CD14-positive monocyte (primary cell): ENCODE data around the gene CDKN2A. TPM values are rescaled to one million over a fixed set of nuclear protein-coding genes. Genes with fewer than 3 reads are reported as not detected.
A peak's percentile ranks its signal among the peaks of the same experiment; 100 is the strongest.

Experiments
- DNase-seq, 3 donors: peaks; one replicate each; pipeline ENCODE4 v3.0.0-alpha.2; 2011 to 2022
- H2AFZ ChIP-seq: 2 replicates; pipeline ENCODE4 v1.6.0; 2012; ENCODE audit warnings: mild to moderate bottlenecking, low read depth, low read length, inconsistent platforms; ENCODE audit not compliant: insufficient read depth, poor library complexity, severe bottlenecking
- H3K27ac ChIP-seq, 2 donors: 1 replicate in 1 of 2; 2 replicates in 1 of 2; pipeline ENCODE4 v1.5.1; 2012 to 2013; ENCODE audit warnings: low read length in 2 of 2, control low read depth in 1 of 2, inconsistent platforms in 1 of 2, low read depth in 1 of 2, mild to moderate bottlenecking in 1 of 2
- H3K27me3 ChIP-seq, 2 donors: one replicate each; pipeline versions ENCODE4 v1.6.0 to v1.6.1; 2011 to 2013; ENCODE audit warnings: low read length in 2 of 2; ENCODE audit not compliant: control insufficient read depth in 2 of 2, insufficient read depth in 2 of 2
- H3K36me3 ChIP-seq, 2 donors: replicated peaks in 1 of 2; 1 replicate in 1 of 2; 2 replicates in 1 of 2; pipeline versions ENCODE4 v1.5.1 to v1.6.1; 2012 to 2013; ENCODE audit warnings: low read length in 2 of 2, control low read depth in 1 of 2, inconsistent platforms in 1 of 2, mild to moderate bottlenecking in 1 of 2; ENCODE audit not compliant: insufficient read depth in 2 of 2, control insufficient read depth in 1 of 2
- H3K4me1 ChIP-seq, 2 donors: 1 replicate in 1 of 2; 2 replicates in 1 of 2; pipeline versions ENCODE4 v1.5.1 to v1.6.1; 2012 to 2013; ENCODE audit warnings: low read length in 2 of 2, control low read depth in 1 of 2, inconsistent platforms in 1 of 2, mild to moderate bottlenecking in 1 of 2, moderate library complexity in 1 of 2; ENCODE audit not compliant: insufficient read depth in 2 of 2, control insufficient read depth in 1 of 2
- H3K4me2 ChIP-seq: replicated peaks from 2 replicates; pipeline ENCODE3; 2012; ENCODE audit warnings: low read length, moderate library complexity, mild to moderate bottlenecking; ENCODE audit not compliant: poor library complexity, severe bottlenecking; ENCODE audit errors: extremely low read depth
- H3K4me3 ChIP-seq, 3 experiments: fragments of 200-600 bp in 1 of 3; sonication (generic) in 1 of 3; replicated peaks in 1 of 3; 1 replicate in 2 of 3; 2 replicates in 1 of 3; pipeline ENCODE4 v1.5.1; 2011 to 2013; ENCODE audit warnings: low read length in 3 of 3, mild to moderate bottlenecking in 3 of 3, control low read depth in 2 of 3, low read depth in 2 of 3, inconsistent platforms in 1 of 3, moderate library complexity in 1 of 3
- H3K79me2 ChIP-seq: 2 replicates; pipeline ENCODE4 v1.6.0; 2012; ENCODE audit warnings: mild to moderate bottlenecking, control low read depth, inconsistent platforms, low read length, moderate library complexity; ENCODE audit not compliant: insufficient read depth
- H3K9ac ChIP-seq: 2 replicates; pipeline ENCODE4 v1.6.0; 2017; ENCODE audit warnings: low read length, mild to moderate bottlenecking; ENCODE audit not compliant: insufficient read depth, poor library complexity, severe bottlenecking
- H3K9me3 ChIP-seq, 2 donors: replicated peaks in 1 of 2; 1 replicate in 1 of 2; 2 replicates in 1 of 2; pipeline versions ENCODE4 v1.5.1 to v1.6.1; 2012 to 2013; ENCODE audit warnings: low read length in 2 of 2, control low read depth in 1 of 2; ENCODE audit not compliant: control insufficient read depth in 1 of 2, insufficient read depth in 1 of 2
- H4K20me1 ChIP-seq: 2 replicates; pipeline ENCODE4 v1.6.0; 2012; ENCODE audit warnings: mild to moderate bottlenecking, low read length, control low read depth, moderate library complexity; ENCODE audit not compliant: insufficient read depth
- H3K27ac Mint-ChIP-seq, 7 donors: one replicate each; pipeline ENCODE4 v1.8.0; 2020; ENCODE audit warnings: mild to moderate bottlenecking in 7 of 7, mixed read lengths in 7 of 7, moderate library complexity in 6 of 7, inconsistent platforms in 2 of 7
- H3K27me3 Mint-ChIP-seq, 3 donors: one replicate each; pipeline ENCODE4 v1.8.0; 2021 to 2022; ENCODE audit warnings: low read depth in 3 of 3, mild to moderate bottlenecking in 3 of 3, mixed read lengths in 3 of 3, moderate library complexity in 3 of 3, inconsistent platforms in 1 of 3
- H3K36me3 Mint-ChIP-seq, 2 donors: one replicate each; pipeline ENCODE4 v1.8.0; 2020; ENCODE audit warnings: mixed read lengths in 2 of 2, inconsistent platforms in 1 of 2, mild to moderate bottlenecking in 1 of 2
- H3K4me1 Mint-ChIP-seq: one replicate; pipeline ENCODE4 v1.8.0; 2020; ENCODE audit warnings: mild to moderate bottlenecking, mixed read lengths
- H3K4me3 Mint-ChIP-seq, 2 donors: one replicate each; pipeline ENCODE4 v1.8.0; 2020; ENCODE audit warnings: mild to moderate bottlenecking in 2 of 2, mixed read lengths in 2 of 2, moderate library complexity in 1 of 2
- H3K9me3 Mint-ChIP-seq, 7 donors: one replicate each; pipeline ENCODE4 v1.8.0; 2020 to 2022; ENCODE audit warnings: mixed read lengths in 7 of 7, mild to moderate bottlenecking in 6 of 7, moderate library complexity in 6 of 7, inconsistent platforms in 2 of 7
- WGBS: methylation state at CpG from one replicate; pipeline ENCODE4 v1.1.5; 2013; ENCODE audit warnings: missing lambda C conversion rate; ENCODE audit not compliant: insufficient coverage; 5-methylcytosine and 5-hydroxymethylcytosine counted together
- intact Hi-C, 2 donors: fragments of 100-400 bp; cut with micrococcal nuclease; formaldehyde crosslinking; loops; one replicate each; pipeline versions ENCODE4 v1.15.0 to v1.15.1; 2023
- polyA plus RNA-seq, 3 donors: library from polyadenylated mRNA; depleted of rRNA in 1 of 3; unstranded in 2 of 3; stranded (reverse) in 1 of 3; fragments of 300-500 nt in 2 of 3; fragments of >200 nt in 1 of 3; fragmentation: Illumina TruSeq in 2 of 3; gene quantifications; 1 replicate in 2 of 3; 2 replicates in 1 of 3; pipeline ENCODE4 v1.2.3, GENCODE V29; 2012 to 2021
- TF ChIP-seq, protein P1 (sequence below): fragments of 200-600 bp; IDR thresholded peaks from one replicate; pipeline ENCODE4 v1.8.0; 2022; ENCODE audit warnings: antibody characterized with exemption, mild to moderate bottlenecking

CDKN2A gene
- polyA plus RNA-seq, 3 donors, result 0.86 to 1.6 (median 1.1) TPM

DNA sequence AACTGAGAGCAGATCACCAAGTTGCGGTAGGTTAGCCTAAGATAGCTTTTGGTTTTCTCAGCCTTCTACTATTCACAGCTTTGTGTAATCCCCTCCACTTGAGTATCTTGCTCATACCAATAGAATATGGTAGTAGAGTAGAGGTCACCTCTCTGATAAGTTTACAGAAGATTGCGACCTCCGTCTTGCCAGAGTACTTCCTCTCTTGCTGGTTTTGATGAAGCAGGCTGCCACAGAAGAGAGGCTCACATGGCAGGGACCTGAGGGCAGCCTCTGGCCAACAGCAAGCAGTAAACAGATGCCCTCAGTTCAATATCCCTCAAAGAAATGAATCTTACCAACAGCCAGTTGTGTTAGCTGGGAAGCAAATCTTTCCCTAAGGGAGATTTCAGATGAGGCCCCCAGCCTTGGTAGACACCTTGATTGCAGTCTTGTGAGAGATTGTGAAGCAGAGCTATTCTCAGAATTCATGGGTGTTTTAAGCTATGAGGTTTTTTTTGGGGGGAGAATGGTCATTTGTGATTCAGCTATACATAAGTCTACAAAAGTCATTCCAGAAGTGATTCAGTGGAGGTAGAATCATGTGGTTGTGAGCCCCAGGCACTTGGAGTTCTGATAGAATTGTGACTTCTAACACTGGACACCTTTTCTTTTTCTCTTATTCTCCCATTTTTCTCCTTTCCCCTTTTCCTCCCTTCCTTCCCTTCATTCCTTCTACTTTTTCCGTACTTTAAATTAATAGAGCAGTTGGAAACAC is 37.6 kb upstream of the CDKN2A start:
- intact Hi-C loops, result no loop called here
- H3K36me3 Mint-ChIP-seq, result peaks cover 2 to 4% of the 10 kb centered on the region in 2 donors
- peaks cover 0 to 4% (median 0%) of the 10 kb centered on the region in 3 donors for H3K27me3 Mint-ChIP-seq
- peak in 2 of 3 donors; percentile 26 to 38 for DNase-seq
- no CpG with 5 or more reads among the region's 4 CpGs for WGBS
- H3K4me2 ChIP-seq, result no peak overlapping the region
- H3K27me3 ChIP-seq, result no peaks in the 10 kb centered on the region
- peaks cover 50% of the 10 kb centered on the region for H3K4me1 Mint-ChIP-seq
- H3K79me2 ChIP-seq, result no peaks in the 10 kb centered on the region
- no peak overlapping the region for H3K27ac ChIP-seq
- H3K4me1 ChIP-seq, result peaks cover 38 to 59% of the 10 kb centered on the region in 2 donors
- no peak overlapping the region for H3K4me3 ChIP-seq
- no peak overlapping the region for H2AFZ ChIP-seq
- no peaks in the 10 kb centered on the region for H3K9me3 ChIP-seq
- no peaks in the 10 kb centered on the region for H3K9me3 Mint-ChIP-seq
- H4K20me1 ChIP-seq, result no peaks in the 10 kb centered on the region
- no peaks in the 10 kb centered on the region for H3K36me3 ChIP-seq
- no peak overlapping the region for H3K9ac ChIP-seq
- TF ChIP-seq, protein P1, sequence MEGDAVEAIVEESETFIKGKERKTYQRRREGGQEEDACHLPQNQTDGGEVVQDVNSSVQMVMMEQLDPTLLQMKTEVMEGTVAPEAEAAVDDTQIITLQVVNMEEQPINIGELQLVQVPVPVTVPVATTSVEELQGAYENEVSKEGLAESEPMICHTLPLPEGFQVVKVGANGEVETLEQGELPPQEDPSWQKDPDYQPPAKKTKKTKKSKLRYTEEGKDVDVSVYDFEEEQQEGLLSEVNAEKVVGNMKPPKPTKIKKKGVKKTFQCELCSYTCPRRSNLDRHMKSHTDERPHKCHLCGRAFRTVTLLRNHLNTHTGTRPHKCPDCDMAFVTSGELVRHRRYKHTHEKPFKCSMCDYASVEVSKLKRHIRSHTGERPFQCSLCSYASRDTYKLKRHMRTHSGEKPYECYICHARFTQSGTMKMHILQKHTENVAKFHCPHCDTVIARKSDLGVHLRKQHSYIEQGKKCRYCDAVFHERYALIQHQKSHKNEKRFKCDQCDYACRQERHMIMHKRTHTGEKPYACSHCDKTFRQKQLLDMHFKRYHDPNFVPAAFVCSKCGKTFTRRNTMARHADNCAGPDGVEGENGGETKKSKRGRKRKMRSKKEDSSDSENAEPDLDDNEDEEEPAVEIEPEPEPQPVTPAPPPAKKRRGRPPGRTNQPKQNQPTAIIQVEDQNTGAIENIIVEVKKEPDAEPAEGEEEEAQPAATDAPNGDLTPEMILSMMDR, result no peak
- peak overlapping the region in 4 of 7 donors; percentile 17 to 58 (median 49) for H3K27ac Mint-ChIP-seq
- no peak overlapping the region for H3K4me3 Mint-ChIP-seq

GRCh38 chr9:22030101-22030598 is 36.0 kb upstream of the CDKN2A start:
- H3K4me3 ChIP-seq, result no peak overlapping the region
- H3K36me3 ChIP-seq, result no peaks in the 10 kb centered on the region
- intact Hi-C loops, result no loop called here
- H3K9me3 ChIP-seq, result no peaks in the 10 kb centered on the region
- no peaks in the 10 kb centered on the region for H3K79me2 ChIP-seq
- H3K27ac Mint-ChIP-seq, result peak overlapping the region; percentile 29 to 92 (median 80)
- peaks cover 3 to 8% (median 5%) of the 10 kb centered on the region in 3 donors for H3K27me3 Mint-ChIP-seq
- H3K27ac ChIP-seq, result peak overlapping the region in 1 of 2 donors; percentile 66
- no peak overlapping the region for H3K9ac ChIP-seq
- no peak overlapping the region for H2AFZ ChIP-seq
- peak; percentile 75 to 90 (median 88) for DNase-seq
- TF ChIP-seq, protein P1, result no peak
- H4K20me1 ChIP-seq, result no peaks in the 10 kb centered on the region
- H3K36me3 Mint-ChIP-seq, result peaks cover 2 to 4% of the 10 kb centered on the region in 2 donors
- peaks cover 0 to 2% (median 0%) of the 10 kb centered on the region in 7 donors for H3K9me3 Mint-ChIP-seq
- H3K27me3 ChIP-seq, result peaks cover 0 to 3% of the 10 kb centered on the region in 2 donors
- H3K4me2 ChIP-seq, result peak overlapping the region; percentile 40
- H3K4me1 ChIP-seq, result peaks cover 25 to 48% of the 10 kb centered on the region in 2 donors
- no CpG with 5 or more reads among the region's 1 CpG for WGBS
- peaks cover 39% of the 10 kb centered on the region for H3K4me1 Mint-ChIP-seq
- H3K4me3 Mint-ChIP-seq, result no peak overlapping the region
